Loucy (cell line): ENCODE results near the gene ZNF362.

Experiments used
- H2AFZ ChIP-seq: fragments of 200-600 bp; sonication (generic); 2 replicates; pipeline ENCODE4 v1.6.0; 2016; ENCODE audit warnings: antibody characterized with exemption, mild to moderate bottlenecking, low read length, moderate library complexity
- H3F3A ChIP-seq: fragments of 200-600 bp; 2 replicates; pipeline ENCODE4 v1.6.0; 2016; ENCODE audit warnings: antibody characterized with exemption, low read depth, mild to moderate bottlenecking
- H3K27me3 ChIP-seq: fragments of 200-600 bp; sonication (generic); 2 replicates; pipeline ENCODE4 v1.6.1; 2014; ENCODE audit warnings: low read length, mild to moderate bottlenecking; ENCODE audit not compliant: insufficient read depth, poor library complexity, severe bottlenecking
- H3K36me3 ChIP-seq: fragments of 200-600 bp; sonication (generic); 2 replicates; pipeline ENCODE4 v1.6.1; 2016; ENCODE audit warnings: low read length; ENCODE audit not compliant: insufficient read depth
- H3K4me1 ChIP-seq: fragments of 200-600 bp; sonication (generic); 2 replicates; pipeline ENCODE4 v1.5.1; 2014; ENCODE audit warnings: low read length, mild to moderate bottlenecking; ENCODE audit not compliant: insufficient read depth, poor library complexity, severe bottlenecking
- H3K4me2 ChIP-seq: fragments of 200-600 bp; sonication (generic); 2 replicates; pipeline ENCODE4 v1.6.0; 2014; ENCODE audit warnings: antibody characterized with exemption, low read length, low read depth, mild to moderate bottlenecking; ENCODE audit not compliant: poor library complexity, severe bottlenecking
- H3K4me3 ChIP-seq: fragments of 200-600 bp; sonication (generic); 2 replicates; pipeline ENCODE4 v1.5.1; 2014; ENCODE audit warnings: low read length, mild to moderate bottlenecking, mixed read lengths; ENCODE audit not compliant: poor library complexity, severe bottlenecking
- H3K79me2 ChIP-seq: fragments of 200-600 bp; sonication (generic); 2 replicates; pipeline ENCODE4 v1.6.1; 2014; ENCODE audit warnings: low read length; ENCODE audit not compliant: insufficient read depth
- H3K9ac ChIP-seq: fragments of 200-600 bp; sonication (generic); 2 replicates; pipeline ENCODE4 v1.6.0; 2014; ENCODE audit warnings: mild to moderate bottlenecking, low read depth, low read length, moderate library complexity; ENCODE audit not compliant: poor library complexity, severe bottlenecking
- H3K9me2 ChIP-seq: fragments of 200-600 bp; sonication (generic); replicated peaks from 2 replicates; pipeline ENCODE4 v1.6.1; 2016; ENCODE audit warnings: low read depth, low read length, mixed read lengths
- H3K9me3 ChIP-seq: fragments of 200-600 bp; sonication (generic); 2 replicates; pipeline ENCODE4 v1.6.1; 2014; ENCODE audit warnings: mild to moderate bottlenecking, antibody characterized with exemption, low read length, low read depth; ENCODE audit not compliant: insufficient read depth
- H4K20me1 ChIP-seq: fragments of 200-600 bp; sonication (generic); 2 replicates; pipeline ENCODE4 v1.6.0; 2014; ENCODE audit warnings: antibody characterized with exemption, low read length, mild to moderate bottlenecking; ENCODE audit not compliant: insufficient read depth, poor library complexity, severe bottlenecking
- CTCF ChIP-seq: fragments of 200-600 bp; sonication (generic); conservative IDR thresholded peaks from 2 replicates; pipeline ENCODE4 v1.5.1; 2014; ENCODE audit warnings: mild to moderate bottlenecking, antibody characterized with exemption, low read length
- EZH2phosphoT487 ChIP-seq: fragments of 200-600 bp; IDR thresholded peaks from 2 replicates; pipeline ENCODE4 v1.6.1; 2018; ENCODE audit warnings: antibody characterized with exemption, mild to moderate bottlenecking, moderate library complexity, borderline replicate concordance

ZNF362 gene

GRCh38 chr1:33324677-33325575 is 68.6 kb downstream of the ZNF362 start:
- no peaks in the 10 kb centered on the region for H3K27me3 ChIP-seq
- H3K4me1 ChIP-seq = no peaks in the 10 kb centered on the region
- no peaks in the 10 kb centered on the region for H4K20me1 ChIP-seq
- H3K4me3 ChIP-seq = no peak overlapping the region
- no peak overlapping the region for H3K4me2 ChIP-seq
- peaks cover 70% of the 10 kb centered on the region for H3K36me3 ChIP-seq
- no peaks in the 10 kb centered on the region for H3F3A ChIP-seq
- H2AFZ ChIP-seq = no peak overlapping the region
- no peak for TF ChIP-seq EZH2phosphoT487
- no peak for TF ChIP-seq CTCF
- H3K9me2 ChIP-seq = no peaks in the 10 kb centered on the region
- no peaks in the 10 kb centered on the region for H3K79me2 ChIP-seq
- H3K9me3 ChIP-seq = no peaks in the 10 kb centered on the region
- no peak overlapping the region for H3K9ac ChIP-seq

- H3K36me3 ChIP-seq = peaks cover 89% of the 10 kb centered on the region
- no peaks in the 10 kb centered on the region for H3K9me2 ChIP-seq
- H3K9ac ChIP-seq = no peak overlapping the region
- no peaks in the 10 kb centered on the region for H4K20me1 ChIP-seq
- H3F3A ChIP-seq = no peaks in the 10 kb centered on the region
- no peaks in the 10 kb centered on the region for H3K4me1 ChIP-seq
- no peaks in the 10 kb centered on the region for H3K27me3 ChIP-seq
- H3K9me3 ChIP-seq = no peaks in the 10 kb centered on the region
- no peak overlapping the region for H2AFZ ChIP-seq
- no peak overlapping the region for H3K4me3 ChIP-seq
- TF ChIP-seq CTCF (no peak), EZH2phosphoT487 (no peak)
- H3K4me2 ChIP-seq = no peak overlapping the region
- H3K79me2 ChIP-seq = no peaks in the 10 kb centered on the region
These were observed 70.5 kb downstream of the ZNF362 start for GRCh38 chr1:33326785-33327184.

GRCh38 chr1:33327587-33328325 is 71.5 kb downstream of the ZNF362 start:
- no peak overlapping the region for H3K4me3 ChIP-seq
- TF ChIP-seq EZH2phosphoT487 = no peak
- no peak for TF ChIP-seq CTCF
- H2AFZ ChIP-seq = no peak overlapping the region
- H3K9me2 ChIP-seq = no peaks in the 10 kb centered on the region
- no peaks in the 10 kb centered on the region for H3F3A ChIP-seq
- no peak overlapping the region for H3K9ac ChIP-seq
- H3K4me2 ChIP-seq = no peak overlapping the region
- no peaks in the 10 kb centered on the region for H3K27me3 ChIP-seq
- H3K36me3 ChIP-seq = peaks cover 99% of the 10 kb centered on the region
- no peaks in the 10 kb centered on the region for H3K4me1 ChIP-seq
- H4K20me1 ChIP-seq = no peaks in the 10 kb centered on the region
- H3K9me3 ChIP-seq = no peaks in the 10 kb centered on the region
- H3K79me2 ChIP-seq = peaks cover under 1% of the 10 kb centered on the region; the same call in 1 of the 2 replicates
